ENCODE measurements around the gene CD163. TPM values are rescaled to one million over a fixed set of nuclear protein-coding genes. Genes with fewer than 3 reads are reported as not detected.
"Not testable (repeated sequence)": the region's sequence is repeated elsewhere in the genome, so short reads cannot be mapped to it uniquely, and the experiment has no call there.

The CD163 gene
- total and polyA plus RNA-seq, 3 donors from 2014 or later = 34.4 to 67.5 (median 36.1) TPM

DNA sequence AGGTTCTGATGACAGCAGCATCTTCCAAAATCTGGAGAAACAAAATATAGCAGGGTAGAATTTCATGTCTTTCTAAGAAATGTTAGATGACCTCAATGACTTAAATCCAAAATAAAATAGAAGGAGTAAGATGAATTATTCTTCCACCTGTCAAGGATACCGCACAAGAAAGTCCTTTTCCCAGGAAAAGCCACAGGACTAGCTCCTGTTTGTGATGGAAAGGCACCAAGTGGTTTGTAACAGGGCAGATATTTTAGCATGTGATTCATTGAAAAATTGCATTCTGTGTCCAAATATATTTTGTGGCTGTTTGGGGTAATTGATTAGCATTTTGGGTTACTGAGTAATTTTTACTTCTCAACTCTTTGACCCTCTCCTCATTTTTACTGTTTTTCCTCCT lies 62.4 kb downstream of the CD163 start:
- Histone ChIP-seq H3K4me3 (no peak overlapping the region), H3K27me3 (no peaks in the 10 kb centered on the region), H3K4me1 (no peaks in the 10 kb centered on the region), H3K9me3 (no peaks in the 10 kb centered on the region), H3K27ac (no peak overlapping the region), H3K36me3 (ENCODE audit: low read depth, missing control alignments) (no peaks in the 10 kb centered on the region)
- WGBS, 2 donors = 71 to 85% methylated on average over 1 of the region's 1 CpG
- TF ChIP-seq, protein P1, sequence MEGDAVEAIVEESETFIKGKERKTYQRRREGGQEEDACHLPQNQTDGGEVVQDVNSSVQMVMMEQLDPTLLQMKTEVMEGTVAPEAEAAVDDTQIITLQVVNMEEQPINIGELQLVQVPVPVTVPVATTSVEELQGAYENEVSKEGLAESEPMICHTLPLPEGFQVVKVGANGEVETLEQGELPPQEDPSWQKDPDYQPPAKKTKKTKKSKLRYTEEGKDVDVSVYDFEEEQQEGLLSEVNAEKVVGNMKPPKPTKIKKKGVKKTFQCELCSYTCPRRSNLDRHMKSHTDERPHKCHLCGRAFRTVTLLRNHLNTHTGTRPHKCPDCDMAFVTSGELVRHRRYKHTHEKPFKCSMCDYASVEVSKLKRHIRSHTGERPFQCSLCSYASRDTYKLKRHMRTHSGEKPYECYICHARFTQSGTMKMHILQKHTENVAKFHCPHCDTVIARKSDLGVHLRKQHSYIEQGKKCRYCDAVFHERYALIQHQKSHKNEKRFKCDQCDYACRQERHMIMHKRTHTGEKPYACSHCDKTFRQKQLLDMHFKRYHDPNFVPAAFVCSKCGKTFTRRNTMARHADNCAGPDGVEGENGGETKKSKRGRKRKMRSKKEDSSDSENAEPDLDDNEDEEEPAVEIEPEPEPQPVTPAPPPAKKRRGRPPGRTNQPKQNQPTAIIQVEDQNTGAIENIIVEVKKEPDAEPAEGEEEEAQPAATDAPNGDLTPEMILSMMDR (IDR thresholded peaks at IDR 0.05) = no peak
- no peak for TF ChIP-seq POLR2A (IDR thresholded peaks at IDR 0.05)
- intact Hi-C loops (cut with DNase I; ENCODE audit: low total_unique reads) = no loop called here
- DNase-seq = no peak

DNA sequence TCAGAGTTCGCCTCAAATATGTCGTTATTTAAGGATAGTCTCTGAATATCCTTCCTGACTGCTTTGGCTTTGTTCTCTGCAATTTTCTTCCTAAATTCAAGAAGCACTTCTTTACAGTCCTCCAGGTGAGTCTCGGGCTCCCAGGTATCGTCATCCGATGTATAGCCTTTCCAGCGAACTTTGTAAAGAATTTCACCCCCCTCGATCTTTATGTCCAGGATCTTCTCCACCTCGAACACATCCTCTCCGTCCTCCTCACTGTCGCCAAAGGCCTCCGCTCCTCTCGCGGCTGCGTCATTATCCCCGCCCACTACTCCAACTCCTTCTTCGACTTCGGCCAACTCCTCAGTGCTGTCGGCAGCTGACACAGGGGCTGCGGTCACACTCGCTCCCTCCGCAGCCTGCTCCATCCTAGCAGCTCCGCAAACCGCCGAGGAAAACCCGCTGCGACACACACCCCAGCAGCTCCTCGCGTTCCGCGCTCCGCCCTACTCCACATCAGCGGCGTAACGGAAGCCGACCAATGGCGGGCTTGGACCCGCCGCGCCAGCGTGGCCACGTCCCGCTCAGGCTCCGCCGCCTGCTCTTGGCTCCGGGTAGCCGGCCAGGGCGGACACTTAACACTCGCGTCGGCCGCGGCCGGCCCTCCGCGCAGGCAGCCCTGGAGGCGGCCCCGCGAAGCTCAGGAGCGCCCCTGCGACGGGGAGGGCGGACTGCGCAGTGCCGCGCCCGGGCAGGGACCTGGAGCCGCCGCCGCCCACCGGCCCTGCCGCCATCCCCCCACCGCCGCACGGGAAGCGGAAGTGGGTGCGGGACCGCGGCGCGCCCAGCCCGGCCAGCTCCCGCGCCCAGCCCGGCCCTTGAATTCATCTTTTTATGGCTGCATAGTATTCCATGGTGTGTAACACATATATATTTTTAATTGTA lies 63.7 kb downstream of the CD163 start:
- no peaks in the 10 kb centered on the region for H3K9me3 ChIP-seq
- H3K36me3 ChIP-seq (ENCODE audit: low read depth, missing control alignments) = no peaks in the 10 kb centered on the region
- intact Hi-C loops (cut with DNase I; ENCODE audit: low total_unique reads) = no loop called here
- peak overlapping the region; percentile 55 to 66 for H3K4me3 ChIP-seq
- WGBS, 2 donors = 9 to 14% methylated on average over 47 of the region's 84 CpGs
- peak; percentile 75 for DNase-seq
- H3K27me3 ChIP-seq = no peaks in the 10 kb centered on the region
- H3K27ac ChIP-seq = peak overlapping the region; percentile 80 to 82
- no peaks in the 10 kb centered on the region for H3K4me1 ChIP-seq
- TF ChIP-seq, protein P1 (IDR thresholded peaks at IDR 0.05) = no peak
- no peak for TF ChIP-seq POLR2A (IDR thresholded peaks at IDR 0.05)

DNA sequence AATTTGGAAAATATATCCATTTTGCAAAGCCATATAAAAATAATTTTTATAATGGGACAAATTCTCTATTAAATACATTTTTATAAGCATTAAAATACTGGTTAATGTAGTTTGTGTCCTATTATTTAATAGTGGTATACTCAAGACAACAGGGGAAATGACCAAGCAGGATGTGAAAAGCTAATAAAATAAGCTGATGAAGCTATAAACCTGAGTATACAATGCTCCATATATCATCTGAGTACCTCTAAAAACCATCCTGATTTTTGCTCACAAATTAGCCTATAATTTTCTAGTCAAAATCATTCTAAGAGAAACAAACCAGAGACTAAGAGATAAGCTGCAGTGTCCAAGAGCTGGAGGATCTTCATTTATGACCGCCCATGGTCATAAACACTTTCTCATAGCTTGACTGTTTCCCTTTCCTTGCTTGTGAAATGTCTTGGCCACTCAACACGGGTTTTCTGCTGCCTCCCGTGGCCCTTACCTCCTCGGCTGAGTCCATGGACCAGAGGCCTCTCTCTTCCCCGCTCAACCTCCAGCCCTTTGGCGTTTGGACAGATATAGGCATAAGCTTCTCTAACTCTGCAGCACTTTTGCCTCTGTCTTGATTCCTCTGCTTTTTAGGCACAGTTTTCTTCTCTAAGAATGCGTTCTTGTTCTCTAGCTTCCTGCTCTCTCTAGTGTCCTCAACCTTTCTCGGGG lies 65.1 kb downstream of the CD163 start:
- H3K9me3 ChIP-seq; DNase-seq; H3K27ac ChIP-seq; intact Hi-C loops (cut with DNase I; ENCODE audit: low total_unique reads); H3K4me3 ChIP-seq; H3K4me1 ChIP-seq; H3K36me3 ChIP-seq (ENCODE audit: low read depth, missing control alignments); H3K27me3 ChIP-seq: not testable (repeated sequence)
- 57 to 67% methylated on average over 8 of the region's 8 CpGs for WGBS, 2 donors

- H3K4me3 ChIP-seq; intact Hi-C loops (cut with DNase I; ENCODE audit: low total_unique reads); H3K27me3 ChIP-seq; H3K4me1 ChIP-seq; DNase-seq; H3K27ac ChIP-seq; H3K9me3 ChIP-seq; H3K36me3 ChIP-seq (ENCODE audit: low read depth, missing control alignments): not testable (repeated sequence)
- WGBS, 2 donors = 73 to 82% methylated on average over 3 of the region's 3 CpGs
Observed at GRCh38 chr12:7437494-7437893, 66.1 kb downstream of the CD163 start.

DNA sequence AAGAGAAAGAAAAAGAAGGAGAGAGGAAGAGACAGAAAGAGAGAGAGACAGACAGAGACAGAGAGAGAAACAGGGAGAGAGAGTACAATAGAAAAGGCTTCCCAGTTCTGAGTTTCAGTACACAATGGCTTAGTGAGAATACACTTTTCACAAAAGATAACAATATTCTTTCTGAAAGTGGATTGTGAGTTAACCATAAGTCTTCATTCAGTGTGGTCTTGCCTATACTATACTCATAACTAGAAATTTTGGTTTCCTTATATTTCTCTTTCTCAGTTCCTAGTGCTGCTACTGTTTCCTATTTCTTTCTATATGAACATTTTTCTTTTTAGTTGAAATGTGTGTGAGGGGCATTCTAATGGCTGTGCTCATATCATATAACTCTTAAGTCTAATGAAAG lies 68.9 kb downstream of the CD163 start:
- no peak overlapping the region for H3K4me3 ChIP-seq
- H3K27me3 ChIP-seq = no peaks in the 10 kb centered on the region
- no peak for DNase-seq
- H3K36me3 ChIP-seq (ENCODE audit: low read depth, missing control alignments) = no peaks in the 10 kb centered on the region
- H3K9me3 ChIP-seq = no peaks in the 10 kb centered on the region
- intact Hi-C loops (cut with DNase I; ENCODE audit: low total_unique reads) = no loop called here
- H3K27ac ChIP-seq = no peak overlapping the region
- no peak for TF ChIP-seq POLR2A (IDR thresholded peaks at IDR 0.05)
- TF ChIP-seq, protein P1 (IDR thresholded peaks at IDR 0.05) = no peak
- no peaks in the 10 kb centered on the region for H3K4me1 ChIP-seq

All from testis (tissue), 3 donors.